Vagina (tissue), 2 donors: ENCODE data around the gene COMMD2. TPM values are rescaled to one million over a fixed set of nuclear protein-coding genes. Genes with fewer than 3 reads are reported as not detected.

Experiments
- DNase-seq, 2 donors: peaks; one replicate each; pipeline ENCODE4 v3.0.0-alpha.2; 2017; ENCODE audit errors: extremely low spot score in 2 of 2
- H3K27ac ChIP-seq: fragments of 200-600 bp; sonication (generic); one replicate; pipeline ENCODE4 v1.5.1; 2019
- H3K27me3 ChIP-seq: fragments of 200-600 bp; sonication (generic); one replicate; pipeline ENCODE4 v1.5.1; 2019
- H3K36me3 ChIP-seq, 2 donors: fragments of 200-600 bp; sonication (generic); one replicate each; pipeline ENCODE4 v1.5.1; 2017 to 2019
- H3K4me1 ChIP-seq: fragments of 200-600 bp; sonication (generic); one replicate; pipeline ENCODE4 v1.5.1; 2019
- H3K4me3 ChIP-seq, 2 donors: fragments of 200-600 bp; sonication (generic); 1 replicate in 1 of 2; 2 replicates in 1 of 2; pipeline ENCODE4 v1.5.1; 2016 to 2019
- H3K9me3 ChIP-seq: fragments of 200-600 bp; sonication (generic); one replicate; pipeline ENCODE4 v1.5.1; 2019
- CTCF ChIP-seq, 3 experiments: fragments of 450-650 bp in 2 of 3; fragments of 200-600 bp in 1 of 3; sonication (generic) in 1 of 3; IDR thresholded peaks; one replicate each; pipeline ENCODE4 v1.5.1; 2017 to 2019; ENCODE audit warnings: antibody characterized with exemption in 3 of 3, mild to moderate bottlenecking in 2 of 3, moderate library complexity in 2 of 3
- POLR2A ChIP-seq, 2 donors: fragments of 450-650 bp; IDR thresholded peaks; one replicate each; pipeline ENCODE4 v1.6.1; 2017; ENCODE audit warnings: antibody characterized with exemption in 2 of 2, mild to moderate bottlenecking in 2 of 2, moderate library complexity in 2 of 2
- POLR2AphosphoS5 ChIP-seq, 2 donors: sonication (generic); formaldehyde crosslinking; IDR thresholded peaks; one replicate each; pipeline ENCODE4 v1.9.0; 2017; ENCODE audit warnings: antibody characterized with exemption in 2 of 2, mild to moderate bottlenecking in 2 of 2, low read depth in 1 of 2; ENCODE audit not compliant: insufficient read depth in 1 of 2
- intact Hi-C: fragments of 100-400 bp; cut with DNase I; formaldehyde crosslinking; loops from one replicate; pipeline ENCODE4 v1.15.1; 2023
- total RNA-seq: library from RNA; depleted of rRNA; stranded (reverse); fragments of >200 nt; gene quantifications from one replicate; pipeline ENCODE4 v1.2.3, GENCODE V29; 2016

The COMMD2 gene
- total RNA-seq, 1 donor from 2014 or later, result 18.9 TPM

GRCh38 chr3:149736953-149737205 lies 15.4 kb downstream of the COMMD2 start:
- no peak overlapping the region for H3K27ac ChIP-seq
- TF ChIP-seq CTCF (IDR thresholded peaks at IDR 0.05) (no peak), POLR2A (IDR thresholded peaks at IDR 0.05) (no peak), POLR2AphosphoS5 (IDR thresholded peaks at IDR 0.05; ENCODE audit: insufficient read depth in 1 of 2, low read depth in 1 of 2) (no peak)
- H3K4me3 ChIP-seq, result no peak overlapping the region
- no peak for DNase-seq
- H3K9me3 ChIP-seq, result no peaks in the 10 kb centered on the region
- H3K27me3 ChIP-seq, result no peaks in the 10 kb centered on the region
- H3K4me1 ChIP-seq, result no peaks in the 10 kb centered on the region
- H3K36me3 ChIP-seq, result peaks cover 0 to 25% of the 10 kb centered on the region in 2 donors
- intact Hi-C loops, result no loop called here

DNA sequence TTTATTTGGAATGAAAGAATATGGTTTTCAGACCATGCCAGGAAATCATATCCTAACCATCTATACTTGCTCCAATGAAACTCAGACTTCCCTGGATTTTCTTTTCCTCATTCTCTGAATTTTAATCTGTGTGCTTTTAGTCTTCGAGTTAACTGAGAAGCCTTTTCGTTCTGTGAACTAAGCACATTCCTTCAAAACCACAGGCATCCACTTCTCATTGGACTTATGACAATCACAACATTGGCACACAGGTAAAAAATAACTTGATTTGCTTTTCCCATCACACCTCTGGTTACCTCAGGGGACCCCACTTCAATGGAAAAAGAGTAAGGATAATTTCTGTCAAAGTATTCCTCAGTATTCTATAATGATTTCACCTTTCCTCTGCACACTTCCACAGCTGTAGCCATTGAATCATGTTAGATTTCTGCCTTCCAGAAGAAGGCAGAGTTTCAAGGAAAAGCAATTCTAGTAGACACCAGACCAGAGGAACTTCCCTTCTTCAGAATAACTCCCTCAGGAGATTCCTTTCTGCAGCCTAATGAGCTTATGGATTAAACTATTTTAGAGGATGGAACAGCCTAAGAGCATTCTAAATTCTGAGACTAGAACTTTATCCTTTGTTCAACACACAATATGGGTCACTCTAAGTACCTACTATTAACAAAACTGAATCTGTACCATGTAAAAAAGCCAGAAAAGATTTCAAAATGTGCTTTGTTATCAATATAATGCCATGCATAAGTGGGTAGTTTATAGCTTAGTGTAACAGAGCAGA lies 15.9 kb downstream of the COMMD2 start:
- Histone ChIP-seq H3K27ac (no peak overlapping the region), H3K9me3 (no peaks in the 10 kb centered on the region), H3K4me1 (no peaks in the 10 kb centered on the region), H3K36me3 (peaks cover 0 to 25% of the 10 kb centered on the region in 2 donors), H3K4me3 (no peak overlapping the region), H3K27me3 (no peaks in the 10 kb centered on the region)
- TF ChIP-seq POLR2A (IDR thresholded peaks at IDR 0.05) (no peak), POLR2AphosphoS5 (IDR thresholded peaks at IDR 0.05; ENCODE audit: insufficient read depth in 1 of 2, low read depth in 1 of 2) (no peak), CTCF (IDR thresholded peaks at IDR 0.05) (no peak)
- DNase-seq, result no peak
- intact Hi-C loops, result no loop called here

- Histone ChIP-seq H3K4me3 (no peak overlapping the region), H3K27ac (no peak overlapping the region), H3K9me3 (no peaks in the 10 kb centered on the region), H3K27me3 (no peaks in the 10 kb centered on the region), H3K4me1 (no peaks in the 10 kb centered on the region), H3K36me3 (no peaks in the 10 kb centered on the region)
- TF ChIP-seq POLR2A (IDR thresholded peaks at IDR 0.05) (no peak), POLR2AphosphoS5 (IDR thresholded peaks at IDR 0.05; ENCODE audit: insufficient read depth in 1 of 2, low read depth in 1 of 2) (no peak), CTCF (IDR thresholded peaks at IDR 0.05) (no peak)
- intact Hi-C loops, result no loop called here
- no peak for DNase-seq
Measured at GRCh38 chr3:149732234-149732633, 20.1 kb downstream of the COMMD2 start.

- no peak for DNase-seq
- Histone ChIP-seq H3K9me3 (no peaks in the 10 kb centered on the region), H3K4me1 (no peaks in the 10 kb centered on the region), H3K36me3 (no peaks in the 10 kb centered on the region), H3K27ac (no peak overlapping the region), H3K27me3 (no peaks in the 10 kb centered on the region), H3K4me3 (no peak overlapping the region)
- intact Hi-C loops, result no loop called here
- TF ChIP-seq POLR2AphosphoS5 (IDR thresholded peaks at IDR 0.05; ENCODE audit: insufficient read depth in 1 of 2, low read depth in 1 of 2) (no peak), POLR2A (IDR thresholded peaks at IDR 0.05) (no peak), CTCF (IDR thresholded peaks at IDR 0.05) (no peak)
Measured at GRCh38 chr3:149727656-149728055, 24.6 kb downstream of the COMMD2 start.

- no peaks in the 10 kb centered on the region for H3K9me3 ChIP-seq
- no peak overlapping the region for H3K4me3 ChIP-seq
- H3K36me3 ChIP-seq, result no peaks in the 10 kb centered on the region
- intact Hi-C loops, result no loop called here
- H3K27ac ChIP-seq, result no peak overlapping the region
- H3K27me3 ChIP-seq, result no peaks in the 10 kb centered on the region
- no peak for DNase-seq
- no peak for TF ChIP-seq POLR2AphosphoS5 (IDR thresholded peaks at IDR 0.05; ENCODE audit: insufficient read depth in 1 of 2, low read depth in 1 of 2)
- TF ChIP-seq POLR2A (IDR thresholded peaks at IDR 0.05), result no peak
- no peak for TF ChIP-seq CTCF (IDR thresholded peaks at IDR 0.05)
- no peaks in the 10 kb centered on the region for H3K4me1 ChIP-seq
Measured at GRCh38 chr3:149726716-149727407, 25.4 kb downstream of the COMMD2 start.
